ENCODE results near the gene E2F4. TPM values are rescaled to one million over a fixed set of nuclear protein-coding genes. Genes with fewer than 3 reads are reported as not detected.

The E2F4 gene
- total and polyA plus RNA-seq, 2 experiments from 2014 or later, result 67.0 to 135 TPM

DNA sequence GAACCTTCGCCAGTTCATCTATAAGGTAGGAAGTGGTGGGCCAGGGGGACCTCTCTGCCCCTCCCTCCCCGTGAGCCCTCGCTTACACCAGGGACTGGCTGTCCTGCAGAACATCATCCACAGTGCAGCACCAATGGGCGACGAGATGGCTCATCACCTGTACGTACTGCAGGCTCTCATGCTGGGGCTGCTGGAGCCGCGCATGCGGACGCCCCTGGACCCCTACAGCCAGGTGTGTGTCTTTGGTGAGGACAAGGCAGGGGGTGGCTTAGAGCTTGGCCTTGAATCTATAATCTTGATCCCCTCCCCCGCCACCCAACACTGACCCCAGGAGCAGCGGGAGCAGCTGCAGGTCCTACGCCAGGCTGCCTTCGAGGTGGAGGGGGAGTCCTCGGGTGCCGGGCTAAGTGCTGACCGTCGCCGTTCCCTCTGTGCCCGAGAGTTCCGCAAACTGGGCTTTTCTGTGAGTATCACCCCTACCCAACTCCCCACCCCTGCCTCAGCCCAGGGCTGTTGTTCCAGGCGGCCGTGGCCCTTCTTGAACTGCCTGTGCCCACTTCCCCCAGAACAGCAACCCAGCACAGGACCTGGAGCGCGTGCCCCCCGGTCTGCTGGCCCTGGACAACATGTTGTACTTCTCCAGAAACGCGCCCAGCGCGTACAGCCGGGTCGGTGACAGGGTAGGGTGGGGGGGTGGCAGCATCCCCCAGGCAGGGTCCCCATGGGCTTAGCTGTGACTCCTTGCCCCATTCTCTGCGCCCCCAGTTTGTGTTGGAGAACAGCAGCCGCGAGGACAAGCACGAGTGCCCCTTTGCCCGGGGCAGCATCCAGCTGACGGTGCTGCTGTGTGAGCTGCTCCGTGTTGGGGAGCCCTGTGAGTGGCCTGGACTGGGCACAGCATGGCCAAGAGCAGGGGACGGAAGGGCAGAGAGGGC lies 9.7 kb downstream of the E2F4 start:
- Mint-ChIP-seq H3K27ac (no peak overlapping the region), H3K27me3 (ENCODE audit: insufficient read depth, low read depth, poor library complexity) (peaks cover 15% of the 10 kb centered on the region), H3K36me3 (ENCODE audit: low read depth) (peaks cover 19% of the 10 kb centered on the region), H3K4me1 (peaks cover 6% of the 10 kb centered on the region), H3K4me3 (no peak overlapping the region), H3K9me3 (no peaks in the 10 kb centered on the region)
- no peaks in the 10 kb centered on the region for H3K79me2 ChIP-seq (replicated peaks; ENCODE audit: insufficient read depth)
- DNase-seq (ENCODE audit: low spot score) (no peak), ATAC-seq (no peak)
- H2AFZ ChIP-seq, result no peak overlapping the region
- no peak overlapping the region for H3K27ac ChIP-seq (ENCODE audit: low read depth)
- no peak for TF ChIP-seq ZNF331 (CRISPR knock-in tag; IDR thresholded peaks at IDR 0.05; ENCODE audit: low read depth)
- TF ChIP-seq JUNB (IDR thresholded peaks at IDR 0.05; ENCODE audit: unreplicated experiment), result no peak
- TF ChIP-seq, protein P1, sequence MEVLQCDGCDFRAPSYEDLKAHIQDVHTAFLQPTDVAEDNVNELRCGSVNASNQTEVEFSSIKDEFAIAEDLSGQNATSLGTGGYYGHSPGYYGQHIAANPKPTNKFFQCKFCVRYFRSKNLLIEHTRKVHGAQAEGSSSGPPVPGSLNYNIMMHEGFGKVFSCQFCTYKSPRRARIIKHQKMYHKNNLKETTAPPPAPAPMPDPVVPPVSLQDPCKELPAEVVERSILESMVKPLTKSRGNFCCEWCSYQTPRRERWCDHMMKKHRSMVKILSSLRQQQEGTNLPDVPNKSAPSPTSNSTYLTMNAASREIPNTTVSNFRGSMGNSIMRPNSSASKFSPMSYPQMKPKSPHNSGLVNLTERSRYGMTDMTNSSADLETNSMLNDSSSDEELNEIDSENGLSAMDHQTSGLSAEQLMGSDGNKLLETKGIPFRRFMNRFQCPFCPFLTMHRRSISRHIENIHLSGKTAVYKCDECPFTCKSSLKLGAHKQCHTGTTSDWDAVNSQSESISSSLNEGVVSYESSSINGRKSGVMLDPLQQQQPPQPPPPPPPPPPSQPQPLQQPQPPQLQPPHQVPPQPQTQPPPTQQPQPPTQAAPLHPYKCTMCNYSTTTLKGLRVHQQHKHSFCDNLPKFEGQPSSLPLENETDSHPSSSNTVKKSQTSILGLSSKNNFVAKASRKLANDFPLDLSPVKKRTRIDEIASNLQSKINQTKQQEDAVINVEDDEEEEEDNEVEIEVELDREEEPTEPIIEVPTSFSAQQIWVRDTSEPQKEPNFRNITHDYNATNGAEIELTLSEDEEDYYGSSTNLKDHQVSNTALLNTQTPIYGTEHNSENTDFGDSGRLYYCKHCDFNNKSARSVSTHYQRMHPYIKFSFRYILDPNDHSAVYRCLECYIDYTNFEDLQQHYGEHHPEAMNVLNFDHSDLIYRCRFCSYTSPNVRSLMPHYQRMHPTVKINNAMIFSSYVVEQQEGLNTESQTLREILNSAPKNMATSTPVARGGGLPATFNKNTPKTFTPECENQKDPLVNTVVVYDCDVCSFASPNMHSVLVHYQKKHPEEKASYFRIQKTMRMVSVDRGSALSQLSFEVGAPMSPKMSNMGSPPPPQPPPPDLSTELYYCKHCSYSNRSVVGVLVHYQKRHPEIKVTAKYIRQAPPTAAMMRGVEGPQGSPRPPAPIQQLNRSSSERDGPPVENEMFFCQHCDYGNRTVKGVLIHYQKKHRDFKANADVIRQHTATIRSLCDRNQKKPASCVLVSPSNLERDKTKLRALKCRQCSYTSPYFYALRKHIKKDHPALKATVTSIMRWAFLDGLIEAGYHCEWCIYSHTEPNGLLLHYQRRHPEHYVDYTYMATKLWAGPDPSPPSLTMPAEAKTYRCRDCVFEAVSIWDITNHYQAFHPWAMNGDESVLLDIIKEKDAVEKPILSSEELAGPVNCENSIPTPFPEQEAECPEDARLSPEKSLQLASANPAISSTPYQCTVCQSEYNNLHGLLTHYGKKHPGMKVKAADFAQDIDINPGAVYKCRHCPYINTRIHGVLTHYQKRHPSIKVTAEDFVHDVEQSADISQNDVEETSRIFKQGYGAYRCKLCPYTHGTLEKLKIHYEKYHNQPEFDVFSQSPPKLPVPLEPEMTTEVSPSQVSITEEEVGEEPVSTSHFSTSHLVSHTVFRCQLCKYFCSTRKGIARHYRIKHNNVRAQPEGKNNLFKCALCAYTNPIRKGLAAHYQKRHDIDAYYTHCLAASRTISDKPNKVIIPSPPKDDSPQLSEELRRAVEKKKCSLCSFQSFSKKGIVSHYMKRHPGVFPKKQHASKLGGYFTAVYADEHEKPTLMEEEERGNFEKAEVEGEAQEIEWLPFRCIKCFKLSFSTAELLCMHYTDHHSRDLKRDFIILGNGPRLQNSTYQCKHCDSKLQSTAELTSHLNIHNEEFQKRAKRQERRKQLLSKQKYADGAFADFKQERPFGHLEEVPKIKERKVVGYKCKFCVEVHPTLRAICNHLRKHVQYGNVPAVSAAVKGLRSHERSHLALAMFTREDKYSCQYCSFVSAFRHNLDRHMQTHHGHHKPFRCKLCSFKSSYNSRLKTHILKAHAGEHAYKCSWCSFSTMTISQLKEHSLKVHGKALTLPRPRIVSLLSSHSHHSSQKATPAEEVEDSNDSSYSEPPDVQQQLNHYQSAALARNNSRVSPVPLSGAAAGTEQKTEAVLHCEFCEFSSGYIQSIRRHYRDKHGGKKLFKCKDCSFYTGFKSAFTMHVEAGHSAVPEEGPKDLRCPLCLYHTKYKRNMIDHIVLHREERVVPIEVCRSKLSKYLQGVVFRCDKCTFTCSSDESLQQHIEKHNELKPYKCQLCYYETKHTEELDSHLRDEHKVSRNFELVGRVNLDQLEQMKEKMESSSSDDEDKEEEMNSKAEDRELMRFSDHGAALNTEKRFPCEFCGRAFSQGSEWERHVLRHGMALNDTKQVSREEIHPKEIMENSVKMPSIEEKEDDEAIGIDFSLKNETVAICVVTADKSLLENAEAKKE (CRISPR knock-in tag; IDR thresholded peaks at IDR 0.05), result no peak
- TF ChIP-seq CREB1 (CRISPR knock-in tag; IDR thresholded peaks at IDR 0.05; ENCODE audit: low read depth), result no peak
- TF ChIP-seq, protein P2, sequence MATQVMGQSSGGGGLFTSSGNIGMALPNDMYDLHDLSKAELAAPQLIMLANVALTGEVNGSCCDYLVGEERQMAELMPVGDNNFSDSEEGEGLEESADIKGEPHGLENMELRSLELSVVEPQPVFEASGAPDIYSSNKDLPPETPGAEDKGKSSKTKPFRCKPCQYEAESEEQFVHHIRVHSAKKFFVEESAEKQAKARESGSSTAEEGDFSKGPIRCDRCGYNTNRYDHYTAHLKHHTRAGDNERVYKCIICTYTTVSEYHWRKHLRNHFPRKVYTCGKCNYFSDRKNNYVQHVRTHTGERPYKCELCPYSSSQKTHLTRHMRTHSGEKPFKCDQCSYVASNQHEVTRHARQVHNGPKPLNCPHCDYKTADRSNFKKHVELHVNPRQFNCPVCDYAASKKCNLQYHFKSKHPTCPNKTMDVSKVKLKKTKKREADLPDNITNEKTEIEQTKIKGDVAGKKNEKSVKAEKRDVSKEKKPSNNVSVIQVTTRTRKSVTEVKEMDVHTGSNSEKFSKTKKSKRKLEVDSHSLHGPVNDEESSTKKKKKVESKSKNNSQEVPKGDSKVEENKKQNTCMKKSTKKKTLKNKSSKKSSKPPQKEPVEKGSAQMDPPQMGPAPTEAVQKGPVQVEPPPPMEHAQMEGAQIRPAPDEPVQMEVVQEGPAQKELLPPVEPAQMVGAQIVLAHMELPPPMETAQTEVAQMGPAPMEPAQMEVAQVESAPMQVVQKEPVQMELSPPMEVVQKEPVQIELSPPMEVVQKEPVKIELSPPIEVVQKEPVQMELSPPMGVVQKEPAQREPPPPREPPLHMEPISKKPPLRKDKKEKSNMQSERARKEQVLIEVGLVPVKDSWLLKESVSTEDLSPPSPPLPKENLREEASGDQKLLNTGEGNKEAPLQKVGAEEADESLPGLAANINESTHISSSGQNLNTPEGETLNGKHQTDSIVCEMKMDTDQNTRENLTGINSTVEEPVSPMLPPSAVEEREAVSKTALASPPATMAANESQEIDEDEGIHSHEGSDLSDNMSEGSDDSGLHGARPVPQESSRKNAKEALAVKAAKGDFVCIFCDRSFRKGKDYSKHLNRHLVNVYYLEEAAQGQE (IDR thresholded peaks at IDR 0.05; ENCODE audit: unreplicated experiment), result no peak
- TF ChIP-seq EZH2 (IDR thresholded peaks at IDR 0.05; ENCODE audit: low read depth, unreplicated experiment), result no peak
- H3K4me1 ChIP-seq (ENCODE audit: insufficient read depth), result peaks cover 9% of the 10 kb centered on the region
- H3K36me3 ChIP-seq (ENCODE audit: insufficient read depth), result peaks cover 2% of the 10 kb centered on the region; the same call in 1 of the 2 replicates
- peaks cover 13% of the 10 kb centered on the region; the same call in 1 of the 2 replicates for H3F3A ChIP-seq (replicated peaks; ENCODE audit: low read depth)
- no peak overlapping the region for H3K4me3 ChIP-seq
- no peaks in the 10 kb centered on the region for H3K27me3 ChIP-seq (ENCODE audit: insufficient read depth)
- no peaks in the 10 kb centered on the region for H3K9me2 ChIP-seq (ENCODE audit: insufficient read depth)
- H3K4me2 ChIP-seq, result no peak overlapping the region
- peaks cover 4% of the 10 kb centered on the region; the same call in 1 of the 2 replicates for H4K20me1 ChIP-seq (replicated peaks; ENCODE audit: insufficient read depth)
